Hepatocyte (in vitro differentiated cells): ENCODE results near the gene TMEM63B.

Experiments used
- CTCF ChIP-seq: fragments of 200-600 bp; sonication (generic); IDR thresholded peaks from 2 replicates; pipeline ENCODE4 v1.5.1; 2016; ENCODE audit warnings: antibody characterized with exemption, mild to moderate bottlenecking; ENCODE audit not compliant: poor library complexity
- EZH2 ChIP-seq: fragments of 200-600 bp; sonication (generic); IDR thresholded peaks from 2 replicates; pipeline ENCODE4 v1.6.1; 2016; ENCODE audit warnings: antibody characterized with exemption, mild to moderate bottlenecking, borderline replicate concordance
- EZH2phosphoT487 ChIP-seq: fragments of 200-600 bp; sonication (generic); IDR thresholded peaks from one replicate; pipeline ENCODE4 v1.6.1; 2018; ENCODE audit warnings: antibody characterized with exemption, mild to moderate bottlenecking, low read depth, moderate library complexity; ENCODE audit not compliant: unreplicated experiment, severe bottlenecking

- TF ChIP-seq EZH2 (no peak), CTCF (no peak), EZH2phosphoT487 (no peak)
Observed at GRCh38 chr6:44150317-44150917, 23.1 kb downstream of the TMEM63B start.
